ENCODE results near the gene PHEX. TPM values are rescaled to one million over a fixed set of nuclear protein-coding genes. Genes with fewer than 3 reads are reported as not detected.

Gene PHEX
- total RNA-seq, 2 experiments from 2014 or later = 22.3 to 22.4 TPM

- Mint-ChIP-seq H3K27ac (no peak overlapping the region), H3K9me3 (no peaks in the 10 kb centered on the region), H3K36me3 (peaks cover 5% of the 10 kb centered on the region), H3K4me1 (peaks cover 22% of the 10 kb centered on the region), H3K27me3 (no peaks in the 10 kb centered on the region), H3K4me3 (no peak overlapping the region)
- no peak for DNase-seq
Measured at GRCh38 chrX:22026731-22027130, 5.4 kb upstream of the PHEX start.

DNA sequence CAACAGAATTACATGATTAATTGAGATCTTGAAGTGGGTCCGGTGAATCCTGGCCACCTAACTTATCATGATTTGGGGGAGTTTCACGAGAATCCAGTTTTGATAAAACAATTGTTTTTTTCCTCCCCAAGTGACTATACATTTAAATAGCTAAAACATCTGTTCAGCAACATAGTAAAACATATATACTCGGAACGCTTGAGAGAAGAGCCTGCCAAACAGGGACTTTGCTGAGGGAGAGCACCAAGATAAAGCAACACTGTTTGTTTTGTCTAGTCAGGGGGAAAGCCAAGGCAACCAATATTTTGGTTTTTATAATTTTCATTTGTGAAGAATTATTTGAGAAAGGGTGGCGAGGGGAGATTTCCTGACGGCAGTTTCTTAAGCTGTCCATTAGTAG, 381 bp downstream of the PHEX start:
- no peak for DNase-seq
- Mint-ChIP-seq H3K9me3 (no peaks in the 10 kb centered on the region), H3K36me3 (peaks cover 3% of the 10 kb centered on the region), H3K27me3 (no peaks in the 10 kb centered on the region), H3K4me1 (peaks cover 28% of the 10 kb centered on the region), H3K27ac (peak overlapping the region; percentile 78), H3K4me3 (peak overlapping the region; percentile 57)

GRCh38 chrX:22033818-22034217, 1.7 kb downstream of the PHEX start:
- Mint-ChIP-seq H3K27ac (no peak overlapping the region), H3K4me3 (peak overlapping the region; percentile 57), H3K27me3 (no peaks in the 10 kb centered on the region), H3K9me3 (no peaks in the 10 kb centered on the region), H3K4me1 (peaks cover 30% of the 10 kb centered on the region), H3K36me3 (peaks cover 4% of the 10 kb centered on the region)
- DNase-seq = no peak

DNA sequence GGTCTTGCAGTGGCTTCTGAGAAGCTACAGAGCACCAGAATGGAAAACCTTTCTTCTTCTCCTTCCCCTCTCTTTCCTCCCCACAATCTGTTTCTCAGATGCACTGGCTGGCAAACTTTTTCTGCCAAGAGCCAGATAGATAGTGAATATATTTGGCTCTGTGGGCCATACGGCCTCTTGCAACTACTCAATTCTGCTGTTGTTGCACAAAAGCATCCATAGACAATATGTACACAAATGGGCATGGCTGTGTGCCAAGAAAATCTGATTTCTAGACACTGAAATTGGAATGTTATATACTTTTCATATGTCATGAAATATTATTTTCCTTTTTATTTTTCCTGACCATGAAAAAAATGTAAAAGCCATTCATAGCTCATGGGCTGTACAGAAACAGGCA, 3.1 kb downstream of the PHEX start:
- Mint-ChIP-seq H3K9me3 (no peaks in the 10 kb centered on the region), H3K27ac (peak overlapping the region; percentile 51), H3K4me3 (peak overlapping the region; percentile 56), H3K27me3 (no peaks in the 10 kb centered on the region), H3K4me1 (peaks cover 27% of the 10 kb centered on the region), H3K36me3 (peaks cover 12% of the 10 kb centered on the region)
- no peak for DNase-seq

DNA sequence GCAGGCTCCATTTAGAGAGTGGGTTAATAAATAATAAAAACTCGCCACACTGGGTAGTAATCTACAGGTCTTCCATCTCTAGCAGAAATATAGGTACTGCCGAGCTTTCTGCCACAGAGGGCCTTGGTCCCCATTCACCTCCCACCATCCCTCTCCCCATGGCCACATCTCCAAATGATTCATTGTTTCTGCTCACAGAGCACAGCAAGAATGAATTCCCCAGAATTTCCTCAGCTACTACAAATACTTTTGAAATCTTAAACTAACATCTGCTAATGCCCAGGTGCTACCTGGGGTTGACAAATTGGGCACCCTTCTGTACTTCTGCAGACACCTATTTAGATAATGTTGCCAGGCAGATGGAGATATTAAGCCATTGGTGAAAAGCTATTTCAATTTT, 5.1 kb downstream of the PHEX start:
- H3K9me3 Mint-ChIP-seq = no peaks in the 10 kb centered on the region
- no peak for DNase-seq
- no peaks in the 10 kb centered on the region for H3K27me3 Mint-ChIP-seq
- H3K27ac Mint-ChIP-seq = peak overlapping the region; percentile 90
- H3K4me3 Mint-ChIP-seq = peak overlapping the region; percentile 82
- H3K4me1 Mint-ChIP-seq = peaks cover 33% of the 10 kb centered on the region
- H3K36me3 Mint-ChIP-seq = peaks cover 27% of the 10 kb centered on the region

- no peaks in the 10 kb centered on the region for H3K9me3 Mint-ChIP-seq
- H3K4me1 Mint-ChIP-seq = peaks cover 32% of the 10 kb centered on the region
- peak overlapping the region; percentile 90 for H3K27ac Mint-ChIP-seq
- H3K4me3 Mint-ChIP-seq = peak overlapping the region; percentile 82
- DNase-seq = peak; percentile 45
- H3K36me3 Mint-ChIP-seq = peaks cover 27% of the 10 kb centered on the region
- no peaks in the 10 kb centered on the region for H3K27me3 Mint-ChIP-seq
Measured at GRCh38 chrX:22037911-22038537, 5.9 kb downstream of the PHEX start.

DNA sequence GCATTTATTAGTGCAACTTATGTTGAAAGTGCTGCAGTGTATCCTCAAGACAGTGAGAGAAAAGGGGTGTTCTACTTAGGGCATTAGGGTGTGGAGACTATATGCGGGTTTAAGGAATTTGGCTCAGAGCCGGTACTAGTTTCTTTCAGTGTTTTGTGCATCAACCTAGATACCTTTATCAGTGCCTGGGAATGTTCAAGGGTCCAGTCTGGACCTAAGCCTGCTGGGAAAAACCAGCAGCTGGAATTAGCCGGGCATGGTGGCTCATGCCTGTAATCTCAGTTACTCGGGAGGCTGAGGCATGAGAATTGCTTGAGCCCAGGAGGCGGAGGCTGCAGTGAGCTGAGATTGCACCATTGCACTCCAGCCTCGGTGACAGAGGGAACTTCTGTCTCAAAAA, 7.4 kb downstream of the PHEX start:
- Mint-ChIP-seq H3K27ac (peak overlapping the region; percentile 90), H3K4me3 (peak overlapping the region; percentile 82)

DNA sequence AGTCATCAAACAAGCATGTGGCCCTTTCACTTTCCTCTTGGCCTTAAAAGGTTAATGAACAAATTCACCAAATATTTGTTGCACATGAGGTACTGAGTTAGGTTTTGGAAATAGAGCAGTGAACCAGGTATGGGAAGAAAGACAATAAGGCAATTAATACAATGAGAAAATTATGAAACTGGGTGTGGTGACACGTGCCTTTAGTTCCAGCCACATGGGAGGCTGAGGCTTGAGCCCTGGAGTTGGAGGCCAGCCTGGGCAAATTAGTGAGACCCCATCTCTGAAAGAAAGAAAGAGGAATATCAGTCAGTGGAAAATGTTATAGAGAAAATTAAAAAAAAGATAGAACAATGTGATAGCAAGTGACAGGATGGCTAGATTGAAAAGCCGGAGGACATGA, 8.1 kb downstream of the PHEX start:
- H3K4me3 Mint-ChIP-seq = peak overlapping the region; percentile 82
- peak overlapping the region; percentile 90 for H3K27ac Mint-ChIP-seq
- H3K36me3 Mint-ChIP-seq = peaks cover 32% of the 10 kb centered on the region

More for the DNA sequence above, 7.4 kb downstream of the PHEX start:
- H3K36me3 Mint-ChIP-seq = peaks cover 32% of the 10 kb centered on the region
- no peaks in the 10 kb centered on the region for H3K27me3 Mint-ChIP-seq
- H3K9me3 Mint-ChIP-seq = no peaks in the 10 kb centered on the region
- peaks cover 33% of the 10 kb centered on the region for H3K4me1 Mint-ChIP-seq
- no peak for DNase-seq

DNA sequence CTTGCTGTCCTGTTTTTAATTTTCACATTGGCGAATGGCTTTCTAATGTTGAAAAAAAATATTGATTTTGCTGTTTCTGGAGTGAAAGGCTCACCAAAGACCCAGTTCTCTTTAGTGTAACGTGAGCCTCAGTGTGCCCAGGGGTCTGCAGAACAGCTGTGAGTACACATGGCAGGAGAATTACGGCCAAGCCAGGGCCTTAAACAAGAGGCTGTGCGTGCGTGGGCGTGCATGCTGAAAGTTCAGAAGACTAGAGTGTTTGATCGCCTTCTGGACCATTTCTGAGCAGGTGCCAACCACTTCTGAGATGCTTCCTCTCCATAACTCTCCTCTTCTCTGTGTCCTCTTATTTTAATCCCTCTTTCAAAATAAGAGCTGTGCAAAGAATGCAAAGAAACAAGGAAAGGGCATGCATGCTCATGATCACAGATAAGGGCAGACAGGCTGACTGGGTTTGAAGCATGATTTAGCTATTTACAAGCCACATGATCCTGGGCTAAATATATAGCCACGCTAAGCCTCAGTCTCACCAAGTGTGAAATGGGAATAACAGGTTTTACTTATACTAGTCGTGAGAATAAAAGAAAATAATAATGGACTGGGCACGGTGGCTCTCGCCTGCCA, 9.9 kb downstream of the PHEX start:
- peak; percentile 33 for DNase-seq
- Mint-ChIP-seq H3K9me3 (no peaks in the 10 kb centered on the region), H3K4me1 (peaks cover 29% of the 10 kb centered on the region), H3K36me3 (peaks cover 37% of the 10 kb centered on the region), H3K27me3 (no peaks in the 10 kb centered on the region), H3K4me3 (peak overlapping the region; percentile 81), H3K27ac (peak overlapping the region; percentile 65)

More for the DNA sequence above, 8.1 kb downstream of the PHEX start:
- no peaks in the 10 kb centered on the region for H3K27me3 Mint-ChIP-seq
- H3K9me3 Mint-ChIP-seq = no peaks in the 10 kb centered on the region
- peaks cover 29% of the 10 kb centered on the region for H3K4me1 Mint-ChIP-seq
- DNase-seq = no peak

- peaks cover 18% of the 10 kb centered on the region for H3K4me1 Mint-ChIP-seq
- H3K27me3 Mint-ChIP-seq = no peaks in the 10 kb centered on the region
- H3K9me3 Mint-ChIP-seq = no peaks in the 10 kb centered on the region
- no peak overlapping the region for H3K4me3 Mint-ChIP-seq
- no peak overlapping the region for H3K27ac Mint-ChIP-seq
- H3K36me3 Mint-ChIP-seq = peaks cover 42% of the 10 kb centered on the region
- no peak for DNase-seq
Measured at GRCh38 chrX:22043872-22044271, 11.7 kb downstream of the PHEX start.

- Mint-ChIP-seq H3K4me3 (no peak overlapping the region), H3K4me1 (peaks cover 6% of the 10 kb centered on the region), H3K27me3 (no peaks in the 10 kb centered on the region), H3K9me3 (no peaks in the 10 kb centered on the region), H3K27ac (no peak overlapping the region), H3K36me3 (peaks cover 21% of the 10 kb centered on the region)
- no peak for DNase-seq
Measured at GRCh38 chrX:22047468-22047867, 15.3 kb downstream of the PHEX start.

GRCh38 chrX:22053481-22053880, 21.4 kb downstream of the PHEX start:
- H3K27ac Mint-ChIP-seq = no peak overlapping the region
- H3K4me3 Mint-ChIP-seq = no peak overlapping the region
- peaks cover 25% of the 10 kb centered on the region for H3K36me3 Mint-ChIP-seq
- no peaks in the 10 kb centered on the region for H3K9me3 Mint-ChIP-seq
- H3K4me1 Mint-ChIP-seq = peaks cover 25% of the 10 kb centered on the region
- no peaks in the 10 kb centered on the region for H3K27me3 Mint-ChIP-seq
- DNase-seq = no peak

- peaks cover 32% of the 10 kb centered on the region for H3K36me3 Mint-ChIP-seq
- no peaks in the 10 kb centered on the region for H3K27me3 Mint-ChIP-seq
- H3K4me3 Mint-ChIP-seq = no peak overlapping the region
- no peak for DNase-seq
- H3K9me3 Mint-ChIP-seq = no peaks in the 10 kb centered on the region
- peaks cover 42% of the 10 kb centered on the region for H3K4me1 Mint-ChIP-seq
- H3K27ac Mint-ChIP-seq = no peak overlapping the region
Measured at GRCh38 chrX:22056235-22056634, 24.1 kb downstream of the PHEX start.

DNA sequence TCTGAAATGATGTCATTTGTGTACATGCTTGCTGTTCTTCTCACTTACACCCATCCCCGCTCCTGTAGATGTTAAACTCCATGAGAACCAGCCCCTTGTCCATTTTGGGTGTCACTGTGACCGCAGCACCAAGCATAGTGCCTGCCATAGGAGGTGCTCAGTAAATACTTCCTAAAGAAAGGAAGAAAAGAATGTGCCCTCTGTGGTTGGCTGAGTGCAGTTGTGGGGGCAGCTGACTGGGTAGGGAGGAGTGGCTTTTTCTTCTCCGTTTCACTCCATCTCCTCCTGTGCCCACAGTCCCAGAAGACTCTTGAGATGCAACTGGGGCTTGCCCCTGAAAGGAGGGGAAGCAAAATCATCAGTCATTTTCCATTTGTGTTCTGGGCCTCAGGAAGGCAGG, 25.5 kb downstream of the PHEX start:
- no peak for DNase-seq
- no peaks in the 10 kb centered on the region for H3K27me3 Mint-ChIP-seq
- H3K27ac Mint-ChIP-seq = peak overlapping the region; percentile 89
- H3K36me3 Mint-ChIP-seq = peaks cover 43% of the 10 kb centered on the region
- H3K4me3 Mint-ChIP-seq = peak overlapping the region; percentile 19
- peaks cover 1% of the 10 kb centered on the region for H3K9me3 Mint-ChIP-seq
- H3K4me1 Mint-ChIP-seq = peaks cover 56% of the 10 kb centered on the region

GRCh38 chrX:22059775-22060174, 27.6 kb downstream of the PHEX start:
- no peak for DNase-seq
- no peaks in the 10 kb centered on the region for H3K27me3 Mint-ChIP-seq
- H3K9me3 Mint-ChIP-seq = peaks cover 1% of the 10 kb centered on the region
- H3K4me1 Mint-ChIP-seq = peaks cover 63% of the 10 kb centered on the region
- H3K4me3 Mint-ChIP-seq = no peak overlapping the region
- peak overlapping the region; percentile 96 for H3K27ac Mint-ChIP-seq
- peaks cover 42% of the 10 kb centered on the region for H3K36me3 Mint-ChIP-seq

All from activated naive CD8-positive, alpha-beta T cell treated with anti-CD3 and anti-CD28 coated beads for 36 hours (primary cell).